ENCODE data around the gene NABP2.
"Not testable (repeated sequence)": the region's sequence is repeated elsewhere in the genome, so short reads cannot be mapped to it uniquely, and the experiment has no call there.

NABP2 gene

DNA sequence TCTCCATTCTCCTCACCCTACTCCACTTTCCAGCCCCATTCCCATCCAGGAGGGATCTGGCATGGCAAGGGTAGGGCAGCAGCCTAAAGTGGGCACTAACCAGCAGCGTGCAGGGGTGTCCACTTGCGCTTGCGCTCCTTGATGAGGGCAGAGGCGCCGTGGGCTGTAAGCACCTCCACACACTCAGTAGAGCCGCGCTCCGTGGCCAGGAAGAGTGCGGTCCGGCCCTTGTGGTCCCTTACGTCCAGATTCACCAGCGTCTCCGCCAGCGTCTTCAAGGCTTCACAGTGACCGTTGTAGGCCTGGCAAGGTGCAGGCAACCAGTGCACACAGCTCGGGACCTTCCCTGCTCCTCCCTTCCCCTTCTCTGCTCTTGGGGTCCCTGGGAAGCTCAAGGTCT is 23.8 kb downstream of the NABP2 start:
- no peak for DNase-seq

DNA sequence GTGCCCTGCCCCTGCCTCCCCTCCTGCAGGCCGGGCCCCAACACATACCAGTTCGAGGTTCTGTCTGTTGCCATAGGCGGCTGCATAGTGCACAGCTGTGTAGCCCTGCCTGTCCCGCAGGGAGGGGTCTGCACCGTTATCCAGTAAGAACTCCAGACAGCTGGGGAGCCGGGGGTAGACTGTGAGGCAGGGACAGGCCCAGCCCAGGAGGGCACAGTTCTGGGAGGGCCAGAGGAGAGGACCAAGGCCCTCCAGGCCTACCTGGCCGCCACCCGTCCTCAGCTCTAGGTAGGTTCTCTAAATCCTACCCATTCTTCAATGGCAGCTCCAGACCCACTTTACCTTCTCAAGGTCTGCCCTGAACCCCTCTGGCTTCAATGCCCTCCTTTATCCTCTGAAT is 24.6 kb downstream of the NABP2 start:
- no peak for DNase-seq

DNA sequence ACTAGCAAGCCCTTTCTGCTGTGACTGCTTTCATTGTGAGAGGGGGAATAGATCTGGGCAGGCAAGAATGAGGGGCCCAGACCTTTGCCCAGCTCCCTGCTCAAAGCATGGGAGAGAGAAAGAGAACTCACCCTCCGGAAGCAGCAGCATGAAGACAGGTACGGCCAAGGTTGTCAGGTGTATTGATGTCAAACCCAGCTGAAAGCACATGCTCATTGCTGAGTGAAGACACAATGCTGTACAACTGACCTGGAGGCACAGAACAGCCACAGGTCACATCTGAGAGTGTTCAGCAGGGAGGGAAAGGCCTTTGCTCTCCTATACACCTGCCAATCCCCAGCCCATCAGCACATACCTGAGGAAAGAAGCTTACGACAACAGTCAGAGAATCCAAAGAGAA is 28.5 kb downstream of the NABP2 start:
- no peak for DNase-seq

DNA sequence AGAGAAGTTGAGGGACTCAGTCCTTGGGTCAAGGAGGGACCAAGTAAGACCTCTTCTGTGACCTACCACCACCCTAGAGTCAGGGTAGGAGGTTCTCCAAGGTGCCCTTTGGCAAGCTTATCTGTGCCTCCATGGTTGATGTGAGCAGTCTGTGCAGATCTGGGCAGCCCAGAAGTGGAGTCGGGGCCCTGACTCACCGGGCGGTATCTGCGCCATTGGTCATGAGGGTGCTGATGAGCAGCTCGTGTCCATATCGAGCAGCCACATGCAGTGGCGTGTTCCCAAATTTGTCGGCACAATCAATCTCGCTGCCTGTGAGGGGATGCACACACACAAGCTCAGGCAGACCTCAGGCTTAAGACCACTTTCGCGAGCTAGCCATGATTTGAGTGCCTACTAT is 28.9 kb downstream of the NABP2 start:
- no peak for DNase-seq

DNA sequence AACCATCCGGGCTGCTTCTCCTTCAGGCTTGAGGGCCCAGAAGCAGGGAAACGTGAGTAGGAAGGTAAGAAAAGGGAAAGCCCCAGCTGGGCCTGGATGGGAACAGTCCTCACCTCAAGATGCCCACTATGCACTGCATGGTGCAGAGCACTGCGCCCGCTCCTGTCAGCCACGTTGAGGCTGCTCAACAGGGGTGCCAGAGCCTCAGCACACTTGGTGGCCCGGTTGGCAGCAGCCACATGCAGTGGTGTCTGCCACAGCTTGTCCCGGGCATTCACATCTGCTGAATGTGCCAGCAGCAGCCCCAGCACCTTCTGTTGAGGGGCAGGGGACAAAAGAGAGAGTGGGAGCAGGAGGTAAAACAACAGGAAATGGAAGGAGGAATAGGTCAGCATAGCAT is 31.5 kb downstream of the NABP2 start:
- DNase-seq = no peak

DNA sequence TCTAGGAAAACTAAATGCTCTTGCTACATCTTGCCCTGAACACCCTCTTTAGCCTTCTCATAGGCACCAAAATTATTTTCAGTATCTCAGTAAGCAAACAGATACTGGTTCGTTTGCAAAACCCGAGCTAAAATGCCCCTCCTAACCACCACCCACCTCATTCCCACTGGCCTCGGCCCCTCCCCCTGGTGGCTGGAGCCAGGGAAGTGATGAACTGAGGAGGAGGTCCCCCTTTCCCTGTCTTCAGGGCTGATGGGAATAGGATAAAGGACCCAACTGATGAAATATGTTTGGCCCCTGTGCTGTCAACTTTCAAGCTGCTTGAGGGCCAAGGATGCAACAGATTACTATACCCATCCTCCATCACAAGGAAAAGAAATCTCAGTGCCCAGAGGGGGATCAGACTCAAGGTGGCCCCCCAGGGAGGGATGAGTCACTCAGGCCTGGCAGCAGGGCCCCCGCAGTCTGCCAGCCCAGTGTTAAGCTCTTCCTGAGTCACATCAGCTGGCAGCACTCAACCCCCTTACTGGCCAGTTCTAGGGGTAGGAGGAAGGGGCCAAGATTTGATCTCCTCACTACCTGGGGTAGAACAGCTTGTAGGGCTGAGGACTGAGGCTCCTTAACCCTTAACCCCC is 32.3 kb downstream of the NABP2 start:
- DNase-seq = no peak

DNA sequence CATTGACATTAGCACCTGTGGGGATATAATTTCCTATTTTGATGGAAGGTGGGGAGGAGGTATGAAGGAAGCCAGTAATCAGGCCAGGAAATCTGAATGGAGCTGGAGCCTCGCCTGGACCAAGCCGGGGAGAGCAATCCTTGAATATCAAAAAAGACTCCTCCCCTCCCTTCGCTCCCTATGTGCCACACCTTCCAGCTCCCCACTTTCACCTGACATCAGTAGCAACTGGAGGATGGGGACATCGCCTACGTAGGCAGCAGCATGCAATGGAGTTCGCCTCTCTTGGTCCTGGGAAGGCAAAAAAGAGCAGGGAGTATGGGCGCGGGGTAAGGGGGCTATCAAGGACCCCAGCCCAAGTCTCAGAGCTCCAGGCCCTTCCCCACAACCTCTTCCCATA is 32.9 kb downstream of the NABP2 start:
- DNase-seq = no peak

DNA sequence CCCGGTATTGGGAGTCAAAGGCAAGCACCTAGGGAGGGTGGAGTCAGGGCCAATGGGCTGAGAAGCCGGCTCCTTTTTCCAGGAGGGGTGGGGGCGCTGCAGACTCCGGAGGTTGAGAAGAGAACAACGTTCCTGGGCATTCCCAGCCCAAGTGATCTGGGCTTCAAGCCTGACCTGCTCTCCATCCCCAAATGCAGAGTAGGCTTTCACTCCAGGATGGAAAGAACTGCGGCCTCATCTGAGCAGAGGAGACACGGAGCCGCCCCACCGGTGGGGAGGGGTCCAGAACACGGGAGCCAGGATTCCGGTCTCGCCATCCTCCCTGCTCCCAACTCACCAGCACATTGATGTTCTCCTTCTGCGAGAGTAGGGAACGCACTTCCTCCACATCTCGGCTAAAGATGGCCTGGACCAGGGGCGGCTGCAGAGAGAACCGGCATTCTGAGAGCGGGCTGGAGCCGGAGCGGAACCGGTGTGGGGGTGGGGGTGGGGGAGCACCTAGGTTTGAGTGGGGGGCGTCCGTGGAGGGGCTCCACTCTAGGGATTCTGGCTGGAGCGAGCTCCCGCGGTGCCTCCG is 33.4 kb downstream of the NABP2 start:
- DNase-seq = no peak

DNA sequence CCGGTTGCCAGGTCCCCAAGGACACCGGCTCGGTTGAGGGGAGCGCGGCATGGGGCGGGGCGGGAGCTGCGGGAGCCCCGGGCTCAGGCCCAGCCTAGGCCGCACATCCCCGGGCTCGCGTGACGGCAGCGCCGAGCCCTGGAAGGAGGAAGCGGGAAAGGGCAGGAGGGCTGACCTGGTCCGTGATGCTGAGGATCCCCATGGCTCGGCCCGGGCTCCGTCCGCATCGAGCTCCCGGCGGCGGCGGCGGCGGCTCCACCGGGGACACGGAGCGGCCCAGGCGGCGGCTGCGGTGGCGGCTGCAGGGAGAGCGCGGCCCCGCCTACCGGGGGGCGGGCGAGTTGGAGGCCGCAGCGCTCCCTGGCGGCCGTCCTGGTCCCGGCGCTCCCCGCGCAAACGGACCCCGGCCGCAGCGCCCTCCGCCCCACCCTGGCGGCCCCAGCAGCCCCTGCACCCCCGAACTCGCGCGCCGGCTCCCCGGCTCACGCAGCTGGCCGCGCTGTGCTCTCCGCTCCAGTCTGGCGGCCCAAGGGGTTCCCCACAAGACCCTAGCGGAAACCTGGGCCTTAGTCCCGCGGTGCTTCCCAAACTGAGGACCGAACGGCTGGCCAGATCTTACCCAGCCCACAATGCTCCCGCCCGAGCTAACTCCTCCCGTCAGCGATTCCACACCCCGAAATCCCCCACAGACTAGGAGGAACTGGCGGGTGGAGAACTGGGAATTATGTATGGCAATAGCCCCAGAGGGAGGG is 34.1 kb downstream of the NABP2 start, which contains the start of gene ANKRD52:
Gene ANKRD52 (minus strand): TSS at position 317 of the 752 bp plus-strand sequence. CDS start 115 bp downstream, at position 202.
- peak; percentile 74 to 86 for DNase-seq

DNA sequence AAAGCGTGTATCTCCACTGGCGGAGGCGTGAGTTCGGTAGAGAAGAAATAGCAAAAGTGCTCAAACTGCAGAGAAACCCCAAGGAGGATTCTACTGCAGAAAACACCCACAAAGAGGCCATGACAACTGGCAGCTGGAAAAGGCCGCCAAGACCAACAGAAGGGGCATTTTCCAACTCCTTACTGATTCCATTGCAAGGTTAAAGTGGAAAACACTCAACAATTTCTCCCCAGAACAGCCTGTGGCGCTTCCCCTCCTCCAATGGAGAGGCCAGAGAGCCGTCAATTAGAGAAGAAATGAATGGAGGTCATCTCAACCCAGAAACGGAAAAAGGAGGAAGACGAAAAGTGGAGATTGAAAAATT is 34.7 kb downstream of the NABP2 start:
- no peak for DNase-seq

DNA sequence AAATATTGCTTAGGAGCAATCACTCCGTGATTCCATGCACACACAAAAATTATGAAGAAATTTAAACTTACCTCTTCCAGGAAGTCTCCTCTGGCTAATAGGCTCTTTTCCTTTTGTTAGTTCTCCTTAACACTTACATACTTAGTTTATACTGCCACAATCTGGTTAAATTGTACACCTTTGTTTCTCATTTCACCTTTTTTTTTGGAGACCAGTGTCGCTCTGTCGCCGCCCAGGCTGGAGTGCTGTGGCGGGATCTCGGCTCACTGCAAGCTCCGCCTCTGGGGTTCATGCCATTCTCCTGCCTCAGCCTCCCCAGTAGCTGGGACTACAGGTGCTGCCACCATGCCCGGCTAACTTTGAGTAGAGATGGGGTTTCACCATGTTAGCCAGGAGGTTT is 36.2 kb downstream of the NABP2 start:
- no peak for DNase-seq

DNA sequence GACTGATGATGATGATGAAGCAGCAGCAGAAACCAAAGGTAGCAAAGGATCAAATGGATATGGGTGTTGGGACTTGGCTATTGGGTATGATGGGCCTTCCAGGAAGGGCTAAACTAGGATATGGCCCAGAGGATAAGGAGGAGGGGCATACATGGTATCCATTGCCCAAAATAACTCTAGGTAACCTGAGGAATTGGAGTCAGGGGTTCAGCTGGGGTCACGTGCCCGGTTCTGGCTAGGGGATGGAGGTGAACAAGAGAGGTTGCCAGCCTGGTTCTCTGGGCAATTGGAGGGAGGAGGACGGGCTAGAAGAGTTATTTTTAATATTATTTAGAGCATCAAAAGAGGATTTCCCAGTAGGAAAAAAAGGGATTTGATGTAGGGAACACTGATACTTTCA is 36.8 kb downstream of the NABP2 start:
- no peak for DNase-seq

DNA sequence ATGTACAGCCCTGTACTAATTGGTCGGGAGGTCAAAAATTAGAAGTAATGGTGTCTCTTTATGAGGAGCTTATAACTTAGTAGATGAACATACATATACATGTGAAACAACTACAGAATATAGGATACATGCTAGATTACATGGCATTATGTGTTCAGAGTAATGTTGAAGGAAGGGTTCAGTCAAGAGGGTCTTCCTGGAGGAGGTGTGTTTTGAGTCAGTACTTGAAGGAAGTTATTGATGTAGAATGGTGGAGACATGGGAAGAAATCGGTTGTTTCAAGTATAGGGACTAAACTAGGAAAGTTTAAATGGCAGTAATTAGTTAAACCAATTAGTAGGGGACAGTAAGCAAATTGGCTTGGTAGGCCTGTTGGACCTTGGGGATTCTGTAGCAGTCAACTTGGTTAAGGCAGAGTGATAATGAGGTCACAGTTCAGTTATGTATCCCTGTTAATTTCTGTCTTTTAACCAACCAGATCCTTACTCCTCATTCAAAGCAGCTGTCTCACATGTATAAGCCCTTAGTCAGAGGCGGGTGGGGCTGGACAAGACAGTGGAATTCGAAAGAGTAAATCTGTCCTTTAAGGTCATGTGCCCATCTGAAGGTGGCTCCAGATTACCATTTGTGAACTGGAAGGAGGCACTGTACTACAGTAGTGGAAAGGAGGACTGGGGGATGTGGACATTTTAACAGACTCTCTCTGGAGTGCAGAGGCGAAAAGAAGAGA is 37.5 kb downstream of the NABP2 start:
- DNase-seq = no peak

DNA sequence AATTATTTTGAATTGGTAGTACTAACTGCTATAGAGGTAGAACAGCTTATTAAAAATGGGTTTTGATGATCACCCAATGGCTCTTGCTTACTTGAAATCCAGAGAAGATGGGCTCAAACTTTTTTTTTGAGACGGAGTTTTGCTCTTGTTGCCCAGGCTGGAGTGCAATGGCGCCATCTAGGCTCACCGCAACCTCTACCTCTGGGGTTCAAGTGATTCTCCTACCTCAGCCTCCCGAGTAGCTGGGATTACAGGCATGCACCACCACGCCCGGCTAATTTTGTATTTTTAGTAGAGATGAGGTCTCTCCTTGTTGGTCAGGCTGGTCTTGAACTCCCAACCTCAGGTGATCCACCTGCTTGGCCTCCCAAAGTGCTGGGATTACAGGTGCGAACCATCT is 38.8 kb downstream of the NABP2 start:
- peak in 1 of 2 donors; percentile 19 for DNase-seq

DNA sequence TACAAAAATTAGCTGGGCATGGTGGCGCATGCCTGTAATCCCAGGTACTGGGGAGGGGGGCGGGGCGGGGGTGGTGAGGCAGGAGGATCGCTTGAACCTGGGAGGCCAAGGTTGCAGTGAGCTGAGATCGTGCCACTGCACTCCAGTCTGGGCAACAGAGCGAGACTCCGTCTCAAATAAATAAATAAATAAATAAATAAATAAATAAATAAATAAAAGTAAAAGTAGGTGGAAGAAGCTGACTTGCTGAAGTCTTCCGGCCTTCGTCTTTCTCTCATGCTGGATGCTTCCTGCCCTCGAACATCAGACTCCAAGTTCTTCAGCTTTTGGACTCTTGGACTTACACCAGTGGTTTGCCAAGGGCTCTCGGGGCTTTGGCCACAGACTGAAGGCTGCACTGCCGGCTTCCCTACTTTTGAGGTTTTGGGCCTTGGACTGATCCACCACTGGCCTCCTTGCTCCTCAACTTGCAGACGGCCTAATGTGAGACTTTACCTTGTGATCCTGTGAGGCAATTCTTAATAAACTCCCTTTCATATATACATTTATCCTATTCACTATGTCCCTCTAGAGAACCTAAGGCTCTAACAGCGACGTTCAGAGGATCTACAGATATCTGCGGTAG is 42.0 kb downstream of the NABP2 start:
- not testable (repeated sequence) for DNase-seq

DNA sequence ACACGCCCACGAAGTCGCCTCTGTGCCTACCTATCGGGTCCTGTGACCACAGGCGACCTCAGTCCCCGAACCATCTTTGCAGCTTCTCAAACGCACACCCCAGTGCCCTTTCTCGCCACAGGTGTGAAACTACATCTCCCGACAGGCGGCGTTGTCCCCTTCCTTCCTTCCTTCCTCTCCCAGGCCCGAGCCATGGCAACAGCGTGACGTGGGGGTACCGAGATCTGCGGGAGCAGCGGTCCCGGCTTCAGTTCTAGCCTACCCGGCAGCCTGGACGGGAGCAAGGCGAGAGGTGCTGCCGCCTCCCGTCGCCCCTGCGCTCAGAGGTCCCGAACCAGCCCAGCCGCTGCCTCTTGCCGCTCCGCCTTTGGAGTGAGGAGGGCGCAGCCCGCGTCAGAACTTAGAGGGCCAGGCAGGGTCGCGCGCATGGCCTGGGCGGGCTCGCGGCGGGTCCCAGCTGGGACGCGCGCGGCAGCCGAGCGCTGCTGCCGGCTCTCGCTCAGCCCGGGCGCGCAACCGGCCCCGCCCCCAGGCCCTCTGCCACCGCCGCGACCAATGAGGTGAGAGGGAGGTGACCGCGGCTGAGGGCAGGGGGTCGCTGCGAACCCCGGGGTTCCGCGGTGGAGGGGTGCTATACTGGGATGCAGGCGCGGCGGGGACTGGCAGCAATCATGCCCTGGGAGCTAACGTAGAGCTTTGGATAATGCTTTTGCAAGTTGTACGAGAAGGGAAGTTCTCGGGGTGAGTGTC is 42.7 kb downstream of the NABP2 start, which contains the start of gene COQ10A:
Gene COQ10A (plus strand): TSS at position 250 of the 750 bp plus-strand sequence. CDS start 177 bp downstream, at position 427.
- peak; percentile 88 to 92 for DNase-seq

DNA sequence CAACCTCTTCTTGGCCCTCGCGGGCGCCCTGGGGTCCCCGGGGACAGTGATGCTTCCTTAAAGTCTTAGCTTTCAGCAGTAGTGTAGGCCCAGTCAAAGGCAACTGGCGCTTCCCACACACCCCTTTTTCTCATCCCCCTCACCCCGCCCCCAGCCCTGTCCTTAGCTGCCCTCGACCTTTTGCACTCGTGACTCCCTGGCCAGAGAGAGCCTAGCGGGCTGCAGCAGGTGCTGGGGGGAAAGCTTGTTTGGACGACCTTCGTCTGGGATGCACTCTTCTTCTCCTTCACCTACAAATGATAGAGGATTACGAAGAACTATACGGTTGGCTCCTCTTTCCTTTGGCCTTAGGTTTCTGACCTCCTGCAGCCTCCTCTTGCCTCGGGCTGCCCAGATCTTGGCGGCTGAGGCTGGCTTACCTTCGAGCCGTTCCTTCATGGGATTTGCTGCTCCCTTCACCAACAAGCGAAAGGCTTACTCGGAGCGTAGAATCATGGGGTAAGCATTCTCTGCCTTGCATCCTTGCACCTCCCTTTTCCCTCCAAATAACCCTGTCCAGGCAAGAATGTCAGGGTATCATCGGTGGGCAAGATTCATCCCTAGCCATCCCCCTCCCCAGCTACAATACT is 43.4 kb downstream of the NABP2 start:
- DNase-seq = no peak

DNA sequence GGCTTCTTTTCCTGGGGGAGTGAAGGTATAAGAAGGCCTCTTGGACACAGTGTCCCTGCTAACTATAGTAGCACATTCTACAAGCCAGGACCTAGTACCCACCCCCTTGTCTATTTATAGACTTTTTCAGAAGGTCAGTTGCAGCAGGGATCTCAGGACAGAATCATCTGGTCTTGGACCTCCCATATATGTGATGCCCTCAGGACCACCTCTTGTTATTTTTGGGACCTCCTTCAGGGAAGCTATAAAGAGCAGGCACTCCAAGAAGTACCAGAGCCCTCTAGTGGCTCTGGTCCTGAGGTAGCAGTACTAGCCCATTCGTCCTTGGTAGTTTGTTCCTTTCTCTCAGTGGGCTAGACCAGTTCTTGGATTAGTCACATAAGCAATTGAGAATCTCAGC is 46.9 kb downstream of the NABP2 start:
- peak in 1 of 2 donors; percentile 21 for DNase-seq

DNA sequence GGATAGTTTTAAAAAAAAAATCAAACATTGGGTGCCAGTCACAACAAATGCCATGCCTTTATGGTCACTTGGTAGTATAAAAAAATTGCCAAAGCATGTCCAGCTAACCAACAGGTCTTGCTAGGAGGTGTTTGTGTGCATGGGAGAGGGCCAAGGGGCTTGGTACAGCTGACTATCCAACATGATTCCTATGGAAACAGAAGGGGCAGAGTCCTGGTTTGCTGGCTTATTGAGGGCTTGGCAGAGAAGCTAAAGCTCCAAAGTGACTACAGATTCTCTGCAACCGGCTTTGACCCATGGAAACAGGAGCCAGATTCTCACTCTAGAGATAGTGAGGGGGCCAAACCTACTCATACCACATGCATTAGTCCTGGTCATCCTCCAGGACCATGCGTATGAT is 48.3 kb downstream of the NABP2 start:
- not testable (repeated sequence) for DNase-seq

DNA sequence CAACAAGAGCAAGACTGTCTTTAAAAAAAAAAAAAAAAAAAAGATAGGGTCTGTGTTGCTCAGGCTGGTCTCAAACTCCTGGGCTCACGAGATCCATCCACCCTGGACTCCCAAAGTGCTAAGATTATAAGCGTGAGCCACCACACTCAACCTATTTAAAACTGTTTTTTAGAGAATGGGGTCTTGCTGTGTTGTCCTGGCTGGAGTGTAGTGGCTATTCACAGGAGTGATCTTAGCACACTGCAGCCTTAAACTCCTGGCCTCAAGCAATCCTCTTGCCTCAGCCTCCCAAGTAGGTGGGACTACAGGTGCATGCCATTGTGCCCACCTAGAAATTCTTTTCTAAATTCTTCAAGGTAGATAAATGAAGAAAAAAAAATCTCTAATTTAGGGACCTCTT is 50.2 kb downstream of the NABP2 start:
- DNase-seq = no peak

DNA sequence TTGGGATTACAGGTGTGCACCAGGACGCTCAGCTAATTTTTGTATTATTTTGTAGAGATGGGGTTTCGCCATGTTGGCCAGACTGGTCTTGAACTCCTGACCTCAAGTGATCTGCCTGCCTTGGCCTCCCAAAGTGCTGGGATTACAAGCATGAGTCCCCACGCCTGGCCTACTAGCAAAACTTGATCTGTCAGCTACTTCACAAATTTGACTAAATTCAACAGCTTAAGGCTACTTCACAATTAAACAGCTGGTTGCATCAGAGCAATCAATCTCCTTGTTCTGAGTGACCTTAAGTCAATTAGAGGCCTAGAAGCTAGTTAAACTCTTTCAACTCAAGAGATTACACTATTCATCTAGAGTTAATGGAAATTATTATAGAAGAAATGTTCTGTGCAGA is 54.8 kb downstream of the NABP2 start:
- DNase-seq = no peak
